HG03442 (cell line): ENCODE results near the gene IBA57.
"Not testable (repeated sequence)": the region's sequence is repeated elsewhere in the genome, so short reads cannot be mapped to it uniquely, and the experiment has no call there.

Source experiments
- ATAC-seq: cut with Tn5 transposase; IDR thresholded peaks from one replicate; pipeline ENCODE4 v1.9.1; 2021; ENCODE audit warnings: mild to moderate bottlenecking, moderate library complexity; ENCODE audit not compliant: unreplicated experiment

The IBA57 gene

GRCh38 chr1:228184152-228184551, 18.5 kb downstream of the IBA57 start:
- no peak for ATAC-seq

GRCh38 chr1:228185641-228185965, 20.0 kb downstream of the IBA57 start:
- ATAC-seq: no peak

- not testable (repeated sequence) for ATAC-seq
Measured at GRCh38 chr1:228188249-228188648, 22.6 kb downstream of the IBA57 start.

GRCh38 chr1:228190182-228190581, 24.6 kb downstream of the IBA57 start:
- ATAC-seq: no peak

GRCh38 chr1:228190778-228191177, 25.2 kb downstream of the IBA57 start:
- no peak for ATAC-seq

- ATAC-seq: no peak
Measured at GRCh38 chr1:228194436-228194835, 28.8 kb downstream of the IBA57 start.

GRCh38 chr1:228194921-228195812, 29.6 kb downstream of the IBA57 start:
- ATAC-seq: no peak

GRCh38 chr1:228197555-228198147, 32.0 kb downstream of the IBA57 start:
- no peak for ATAC-seq

GRCh38 chr1:228198977-228199590, 33.5 kb downstream of the IBA57 start:
- no peak for ATAC-seq

- ATAC-seq: no peak
Measured at GRCh38 chr1:228204958-228205357, 39.4 kb downstream of the IBA57 start.

GRCh38 chr1:228205526-228206436, 40.2 kb downstream of the IBA57 start:
- no peak for ATAC-seq

- no peak for ATAC-seq
Measured at GRCh38 chr1:228206582-228207351, 41.2 kb downstream of the IBA57 start.

- no peak for ATAC-seq
Measured at GRCh38 chr1:228207381-228207810, 41.8 kb downstream of the IBA57 start.

- ATAC-seq: no peak
Measured at GRCh38 chr1:228207851-228208821, 42.5 kb downstream of the IBA57 start, which contains the start of gene OBSCN. TSS of gene OBSCN (plus strand) at chr1:228208044. CDS start at chr1:228211784, 3,740 bp downstream.

- ATAC-seq: no peak
Measured at GRCh38 chr1:228208831-228209551, 43.4 kb downstream of the IBA57 start.

- no peak for ATAC-seq
Measured at GRCh38 chr1:228209657-228210056, 44.1 kb downstream of the IBA57 start.

- no peak for ATAC-seq
Measured at GRCh38 chr1:228210076-228210651, 44.6 kb downstream of the IBA57 start.
